ENCODE data around the gene SALL3. TPM values are rescaled to one million over a fixed set of nuclear protein-coding genes. Genes with fewer than 3 reads are reported as not detected.

The SALL3 gene
- polyA plus RNA-seq, 3 donors = 9.8 to 13.8 (median 11.5) TPM

Other genes with a start within 250 kb of the SALL3 start
- gene ATP9B, start 89.6 kb downstream of the SALL3 start, polyA plus RNA-seq (ENCODE audit: insufficient read length in 3 of 3) = 10 to 100 TPM; 27.8 to 39.5 (median 36.3) TPM

Measured in renal pelvis (tissue), 3 donors.